Stimulated activated CD4-positive, alpha-beta T cell treated with anti-CD3 and anti-CD28 coated beads, Interleukin-15, amount 100 ng/mL, for 24 hours (primary cell): ENCODE results near the gene NCF4.

Source experiments
- DNase-seq: peaks from one replicate; pipeline ENCODE4 v3.0.0-alpha.2; 2020

Gene NCF4

GRCh38 chr22:36865346-36865745 lies 4.5 kb downstream of the NCF4 start:
- no peak for DNase-seq

- no peak for DNase-seq
Measured at GRCh38 chr22:36867695-36868094, 6.9 kb downstream of the NCF4 start.

DNA sequence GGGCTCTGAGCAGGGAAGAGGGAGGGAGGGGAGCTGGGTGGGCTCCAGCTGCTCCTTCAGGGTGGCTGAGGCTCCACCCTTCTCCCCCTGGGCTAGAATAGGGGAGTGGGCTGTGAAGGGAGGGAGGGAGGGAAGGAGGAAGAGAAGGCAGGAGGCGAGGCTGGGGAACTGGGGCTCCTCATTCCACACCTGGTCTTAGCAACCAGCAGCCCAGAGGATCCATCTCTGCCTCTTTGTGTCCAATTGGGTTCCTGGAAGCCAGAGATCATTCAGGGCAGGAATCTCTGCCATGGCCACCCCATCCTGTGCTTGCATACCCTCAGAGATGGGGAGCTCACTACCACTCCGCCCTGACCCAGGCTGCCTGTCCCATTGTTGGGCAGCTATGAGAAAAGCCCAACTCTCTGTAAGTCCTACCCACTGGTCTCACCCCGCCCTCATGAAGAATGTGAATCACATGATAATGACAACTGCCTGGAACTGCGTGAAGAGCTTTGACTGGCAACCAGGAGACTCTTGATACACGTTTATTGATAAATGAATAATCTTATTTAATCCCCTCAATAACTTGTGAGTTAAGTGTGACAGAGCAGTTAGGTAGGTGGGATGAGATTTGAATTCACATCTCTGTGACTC lies 7.9 kb downstream of the NCF4 start:
- no peak for DNase-seq

DNA sequence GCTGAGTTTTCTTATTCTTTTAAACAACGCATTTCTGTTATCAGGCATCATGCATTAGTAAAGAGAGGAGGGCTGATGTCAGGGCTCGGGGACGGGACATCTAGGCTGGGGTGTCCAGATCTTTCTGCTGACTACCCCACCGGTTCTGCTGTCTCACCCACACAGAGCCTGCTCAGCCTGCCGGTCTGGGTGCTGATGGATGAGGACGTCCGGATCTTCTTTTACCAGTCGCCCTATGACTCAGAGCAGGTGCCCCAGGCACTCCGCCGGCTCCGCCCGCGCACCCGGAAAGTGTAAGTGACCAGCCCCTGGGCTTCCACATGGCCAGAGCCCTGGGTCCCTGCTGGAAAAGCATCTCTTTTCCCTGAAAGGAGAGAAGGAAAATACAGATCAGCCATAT lies 9.4 kb downstream of the NCF4 start:
- no peak for DNase-seq

GRCh38 chr22:36871669-36872081 lies 10.9 kb downstream of the NCF4 start:
- no peak for DNase-seq

- DNase-seq = no peak
Measured at GRCh38 chr22:36872084-36872483, 11.3 kb downstream of the NCF4 start.

DNA sequence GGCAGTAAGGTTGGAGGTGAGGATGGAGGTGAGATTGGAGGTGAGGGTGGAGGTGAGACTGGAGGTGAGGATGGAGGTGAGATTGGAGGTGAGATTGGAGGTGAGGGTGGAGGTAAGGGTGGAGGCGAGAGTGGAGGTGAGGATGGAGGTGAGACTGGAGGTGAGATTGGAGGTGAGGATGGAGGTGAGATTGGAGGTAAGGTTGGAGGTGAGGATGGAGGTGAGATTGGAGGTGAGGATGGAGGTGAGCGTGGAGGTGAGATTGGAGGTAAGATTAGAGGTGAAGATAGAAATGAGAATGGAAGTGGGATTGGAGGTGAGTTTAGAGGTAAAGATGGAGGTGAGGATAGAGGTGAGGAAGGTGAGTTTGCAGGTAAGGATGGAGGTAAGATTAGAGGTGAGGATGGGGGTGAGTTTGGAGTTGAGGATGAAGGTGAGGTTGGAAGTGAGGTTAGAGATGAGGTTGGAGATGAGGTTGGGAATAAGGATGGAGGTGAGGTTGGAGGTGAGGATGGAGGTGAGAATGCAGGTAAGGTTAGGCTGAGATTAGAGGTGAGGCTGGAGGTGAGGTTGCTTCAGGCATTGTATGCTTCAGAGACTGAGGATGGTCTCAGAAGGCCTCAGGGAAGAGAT lies 12.2 kb downstream of the NCF4 start:
- DNase-seq = no peak

GRCh38 chr22:36873614-36874308 lies 13.0 kb downstream of the NCF4 start:
- DNase-seq = peak; percentile 55

DNA sequence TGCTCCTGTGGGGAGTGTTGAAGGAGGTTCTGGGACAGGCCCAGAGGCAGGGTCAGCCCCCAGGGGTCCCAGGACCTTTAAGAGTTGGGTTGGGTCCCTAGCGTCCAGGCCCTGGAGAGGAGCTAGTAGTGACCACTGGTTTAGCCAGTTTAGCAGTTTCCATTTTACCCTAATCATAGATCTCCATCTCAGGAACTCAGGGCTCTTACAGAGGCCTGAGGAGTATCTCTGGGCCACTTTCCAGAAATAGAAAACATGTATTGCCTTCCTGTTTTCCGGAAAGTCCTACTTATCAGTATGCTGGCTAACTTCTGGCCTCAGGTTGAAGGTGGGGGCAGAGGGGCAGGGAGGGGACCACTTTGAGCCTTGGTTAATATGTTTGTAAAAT lies 13.5 kb downstream of the NCF4 start:
- no peak for DNase-seq

DNA sequence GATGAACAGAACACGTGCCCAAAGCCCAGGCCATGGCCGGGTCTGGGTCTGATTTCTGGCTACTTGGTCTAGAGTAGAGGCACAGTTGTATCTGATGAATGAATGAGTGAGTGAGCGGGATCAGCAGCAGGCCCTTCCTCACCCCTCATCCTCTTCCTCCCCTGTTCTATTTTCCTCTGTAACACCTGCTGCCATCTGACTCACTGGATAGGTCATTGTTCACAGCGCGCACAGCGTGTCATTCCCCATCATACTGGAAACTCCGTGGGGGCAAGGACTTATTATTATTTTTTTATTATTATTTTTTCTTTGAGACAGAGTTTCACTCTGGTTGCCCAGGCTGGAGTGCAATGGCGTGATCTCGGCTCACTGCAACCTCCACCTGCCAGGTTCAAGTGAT lies 13.9 kb downstream of the NCF4 start:
- DNase-seq = no peak

DNA sequence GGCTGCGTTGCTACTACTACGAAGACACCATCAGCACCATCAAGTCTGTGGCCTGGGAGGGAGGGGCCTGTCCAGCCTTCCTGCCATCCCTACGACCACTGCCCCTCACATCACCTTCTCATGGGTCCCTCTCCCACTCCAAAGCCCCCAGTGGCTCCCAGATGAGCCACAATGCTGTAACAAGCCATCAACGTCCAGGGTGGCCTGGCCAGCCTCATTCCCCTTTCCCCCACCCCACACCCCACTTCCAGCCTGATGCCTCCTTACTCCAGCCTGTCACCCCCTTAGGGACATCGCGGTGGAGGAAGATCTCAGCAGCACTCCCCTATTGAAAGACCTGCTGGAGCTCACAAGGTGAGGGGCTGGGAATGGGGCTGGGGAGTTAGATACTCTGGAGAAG lies 14.9 kb downstream of the NCF4 start:
- DNase-seq = no peak

- no peak for DNase-seq
Measured at GRCh38 chr22:36879775-36880174, 19.0 kb downstream of the NCF4 start.

DNA sequence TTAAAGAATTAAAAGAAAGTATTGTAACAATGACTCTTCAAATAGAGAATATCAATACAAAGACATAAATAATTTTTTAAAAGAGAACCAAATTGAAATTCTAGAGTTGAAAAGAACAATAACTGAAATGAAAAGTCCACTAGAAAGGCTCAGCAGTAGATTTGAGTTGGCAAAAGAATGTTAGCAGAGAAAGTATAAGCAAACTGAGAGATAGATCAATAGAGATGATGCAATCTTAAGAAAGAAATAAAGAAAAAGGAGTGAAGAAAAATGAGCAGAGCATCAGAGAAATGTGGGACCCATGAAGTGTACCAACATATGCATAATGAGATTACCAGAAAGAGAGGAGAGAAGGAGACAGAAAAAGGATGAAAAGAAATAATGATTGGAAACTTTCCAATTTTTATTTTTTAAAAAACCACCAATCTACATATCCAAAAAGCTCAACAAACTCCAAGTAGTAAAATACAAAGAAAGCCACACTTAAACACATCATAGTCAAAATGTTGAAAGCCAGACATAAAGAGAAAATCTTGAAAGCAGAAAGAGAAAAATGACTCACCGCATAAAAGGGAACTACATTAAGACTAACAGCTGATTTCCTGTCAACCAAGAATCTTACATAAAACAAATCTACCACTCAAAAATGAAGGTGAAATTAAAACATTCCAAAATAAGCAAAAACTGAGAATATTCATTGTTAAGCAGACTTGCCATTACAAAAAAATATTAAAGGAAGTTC lies 20.9 kb downstream of the NCF4 start:
- no peak for DNase-seq

DNA sequence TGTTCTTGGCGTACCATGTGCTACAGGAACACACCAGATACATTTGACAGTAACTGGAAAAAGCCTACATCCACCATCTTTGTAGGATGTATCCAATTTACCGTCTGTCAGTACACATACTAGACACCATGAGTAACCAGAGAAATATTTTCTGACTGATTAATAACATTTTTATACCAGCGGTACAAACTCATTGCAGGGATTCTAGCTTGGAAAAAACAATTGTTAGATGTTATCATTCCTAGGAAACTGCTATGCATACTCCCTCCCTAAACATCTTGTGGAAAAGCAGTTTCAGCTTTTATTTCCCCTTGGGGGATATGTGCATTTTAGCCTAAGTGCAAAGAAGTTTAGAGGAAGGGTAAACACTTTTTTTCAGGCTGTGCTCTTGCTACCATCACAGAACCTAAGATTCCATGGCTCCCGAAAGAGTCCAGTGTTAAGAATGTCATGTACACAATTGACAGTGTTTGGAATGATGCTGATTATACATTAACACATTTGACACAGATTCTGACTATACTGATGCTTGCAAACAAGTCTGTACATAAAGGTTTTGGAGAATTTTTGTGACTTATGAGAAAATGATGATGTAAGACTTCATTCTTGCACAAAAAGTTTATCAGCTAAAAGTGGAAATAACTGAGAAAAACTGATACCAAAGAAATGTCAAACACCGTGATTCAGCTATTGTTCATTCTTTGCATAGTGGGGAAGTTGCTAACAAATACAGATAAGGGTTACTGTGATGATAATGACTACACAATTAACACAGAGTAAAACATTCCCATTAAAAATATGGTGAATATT lies 23.7 kb downstream of the NCF4 start:
- no peak for DNase-seq

GRCh38 chr22:36885474-36885873 lies 24.7 kb downstream of the NCF4 start:
- no peak for DNase-seq

DNA sequence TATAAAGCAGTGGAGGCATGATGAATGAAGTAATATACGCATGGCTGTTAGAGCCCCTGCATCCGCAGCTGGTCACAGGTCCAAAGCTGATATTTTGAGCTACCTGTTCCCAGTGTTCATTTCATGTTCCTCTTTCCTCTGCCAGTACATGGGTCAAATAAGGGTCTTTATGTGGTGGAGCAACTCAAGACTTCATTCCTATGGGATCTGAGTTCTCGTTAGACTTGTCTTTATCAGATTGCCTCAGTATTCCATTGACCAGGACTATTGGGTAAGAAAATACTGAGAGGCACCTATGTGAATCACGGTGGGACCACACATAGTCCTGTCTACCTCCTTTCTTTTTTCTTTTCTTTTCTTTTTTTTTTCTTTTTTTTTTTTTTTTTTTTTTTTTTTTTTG lies 25.2 kb downstream of the NCF4 start:
- no peak for DNase-seq

GRCh38 chr22:36887162-36887561 lies 26.4 kb downstream of the NCF4 start:
- DNase-seq = no peak

DNA sequence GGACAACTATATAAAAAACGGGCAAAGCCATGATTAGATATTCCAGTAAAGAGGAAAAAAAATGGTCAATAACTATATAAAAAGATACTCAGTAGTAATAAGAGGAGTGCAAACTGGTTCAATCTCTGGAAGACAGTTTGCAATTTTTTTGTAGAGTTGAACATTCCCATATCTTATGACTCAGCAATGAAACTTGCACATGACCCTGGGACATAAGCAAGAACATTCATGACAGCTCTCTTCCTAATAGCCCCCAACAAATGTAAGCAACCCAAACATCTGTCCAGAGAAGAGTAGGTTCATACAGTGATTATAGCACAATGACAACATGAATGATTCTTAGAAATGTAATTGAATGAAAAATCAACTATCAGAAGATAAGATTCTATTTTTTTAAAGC lies 30.8 kb downstream of the NCF4 start:
- no peak for DNase-seq

DNA sequence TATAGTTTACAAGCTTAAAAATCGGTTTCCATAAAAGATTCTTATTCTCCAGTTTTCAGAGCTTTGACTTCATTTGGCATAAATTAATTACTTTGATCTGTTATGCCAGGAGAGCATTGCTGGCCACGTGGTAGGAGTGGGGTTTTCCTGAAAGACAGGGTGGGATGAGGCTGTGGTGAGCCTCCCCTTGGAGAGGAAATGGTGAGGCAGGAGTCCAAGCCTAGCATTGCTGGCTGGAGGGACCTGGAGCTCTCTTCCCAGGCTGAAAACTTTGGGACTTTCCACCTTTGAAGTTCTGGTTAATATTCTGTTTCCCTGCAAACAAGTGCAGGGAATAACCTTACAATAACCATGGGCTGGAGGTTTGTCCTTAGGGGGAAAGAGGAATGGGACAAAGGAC lies 31.5 kb downstream of the NCF4 start:
- no peak for DNase-seq

GRCh38 chr22:36893262-36893661 lies 32.5 kb downstream of the NCF4 start:
- no peak for DNase-seq

DNA sequence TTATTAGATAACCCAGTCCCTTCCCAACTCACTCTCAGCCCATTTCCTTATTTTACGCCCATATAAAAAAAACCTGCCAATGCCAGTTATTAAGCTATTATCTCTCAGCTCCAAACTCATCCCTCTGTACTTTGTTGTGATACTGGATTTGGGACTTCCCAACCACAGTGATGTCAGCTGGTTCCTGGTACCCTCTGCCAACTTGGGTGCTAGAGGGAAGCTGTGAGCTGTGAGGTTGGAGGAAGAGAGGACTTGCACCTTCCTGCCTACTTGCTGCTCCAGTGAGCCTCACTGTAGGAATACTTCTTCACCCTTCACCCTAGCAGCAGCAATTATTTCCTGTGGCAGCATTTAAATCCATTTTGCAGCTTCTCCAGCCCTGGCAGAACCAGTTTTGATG lies 33.5 kb downstream of the NCF4 start:
- DNase-seq = no peak

- DNase-seq = no peak
Measured at GRCh38 chr22:36897611-36898010, 36.8 kb downstream of the NCF4 start.

DNA sequence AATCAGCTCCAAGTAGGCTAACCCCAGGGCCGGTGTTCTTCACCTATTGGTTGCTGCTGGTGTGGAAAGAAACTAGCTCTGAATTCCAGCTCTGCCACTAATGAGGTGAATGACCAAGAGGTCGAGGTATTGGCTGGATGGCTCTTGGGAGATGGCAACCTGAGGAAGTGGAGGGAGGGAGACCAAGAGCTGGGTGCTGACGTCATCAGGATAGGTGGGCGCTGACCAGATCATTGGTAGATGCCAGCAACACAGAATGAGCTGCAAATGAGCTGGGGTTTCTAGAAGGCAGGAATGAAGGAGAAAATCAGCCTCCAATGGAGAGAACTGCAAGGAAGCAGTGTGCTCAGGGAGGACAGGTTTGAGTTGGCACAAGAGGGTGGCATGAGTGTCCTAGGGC lies 37.9 kb downstream of the NCF4 start:
- no peak for DNase-seq
